Motor neuron (in vitro differentiated cells): ENCODE data around the gene SLC2A1. TPM values are rescaled to one million over a fixed set of nuclear protein-coding genes. Genes with fewer than 3 reads are reported as not detected.
"Not testable (repeated sequence)": the region's sequence is repeated elsewhere in the genome, so short reads cannot be mapped to it uniquely, and the experiment has no call there.

Source experiments
- ATAC-seq, 8 experiments: fragments of 200-7000 bp; cut with Tn5 transposase; replicated peaks in 6 of 8; 2 replicates each; pipeline ENCODE4 v1.8.0; 2021; ENCODE audit warnings: mild to moderate bottlenecking in 8 of 8, moderate library complexity in 8 of 8
- H3K27ac ChIP-seq, 2 donors: fragments of 250-450 bp; sonication (Bioruptor Pico); 2 replicates each; pipeline ENCODE4 v1.9.0; 2021; ENCODE audit warnings: antibody characterized with exemption in 2 of 2, mild to moderate bottlenecking in 2 of 2, moderate library complexity in 1 of 2
- H3K4me1 ChIP-seq, 2 donors: fragments of 250-450 bp; sonication (Bioruptor Pico); replicated peaks in 1 of 2; 2 replicates each; pipeline ENCODE4 v1.6.1; 2021; ENCODE audit warnings: antibody characterized with exemption in 2 of 2, mild to moderate bottlenecking in 2 of 2, moderate library complexity in 1 of 2
- H3K4me3 ChIP-seq, 5 donors: fragments of 250-450 bp; sonication (Bioruptor Pico); 2 replicates each; pipeline ENCODE4 v1.9.0; 2021; ENCODE audit warnings: antibody characterized with exemption in 5 of 5, mild to moderate bottlenecking in 5 of 5, moderate library complexity in 4 of 5
- WGBS, 10 experiments: fragments of 450-650 bp; shearing (Covaris generic); methylation state at CpG; one replicate each; pipeline ENCODE4 v1.0.0; 2022; 5-methylcytosine and 5-hydroxymethylcytosine counted together
- in situ Hi-C, 9 experiments: fragments of 400-800 bp; cut with MboI; loops; one replicate each; pipeline ENCODE4 v1.15.0; 2021; ENCODE audit warnings: low sequenced_read_pairs in 9 of 9, low pct_unique_long_range_greater_than_20kb in 2 of 9; ENCODE audit not compliant: unreplicated experiment in 9 of 9
- total RNA-seq, 8 experiments: library from RNA; unstranded; fragments of 300-600 nt; gene quantifications; 2 replicates each; pipeline versions ENCODE4 v1.2.3 to v1.2.4, GENCODE V29; 2022

SLC2A1 gene
- total RNA-seq, 8 experiments from 2014 or later, result 44.2 to 523 (median 315) TPM

DNA sequence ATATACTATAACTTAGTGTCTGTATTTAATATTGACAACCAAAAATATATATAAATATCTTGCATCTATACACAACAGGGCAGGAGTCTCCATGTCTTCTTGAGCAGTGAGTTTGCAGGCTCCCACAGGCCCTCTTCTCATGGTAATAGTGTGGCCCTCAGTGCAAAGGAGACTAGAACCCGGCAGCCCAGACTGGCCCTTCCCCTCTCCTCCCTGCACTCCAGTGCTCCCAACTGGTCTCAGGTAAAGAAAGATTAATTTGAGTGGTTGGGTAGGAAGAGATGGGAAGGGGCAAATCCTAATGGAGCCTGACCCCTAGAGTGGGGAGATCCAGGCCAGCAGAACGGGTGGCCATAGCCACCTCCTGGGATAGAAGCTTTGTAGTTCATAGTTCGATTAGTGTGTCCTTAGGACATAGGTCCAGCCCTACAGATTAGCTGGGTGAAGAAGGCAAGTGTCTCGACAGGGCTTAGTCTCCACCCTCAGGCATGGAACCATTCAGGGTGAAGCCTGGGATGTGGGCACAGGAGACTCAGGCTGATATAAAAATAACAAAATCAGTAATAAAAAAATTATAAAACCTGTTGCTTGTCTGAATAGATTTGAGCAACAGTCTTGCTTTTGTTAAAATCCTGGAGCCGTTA, 32.3 kb downstream of the SLC2A1 start:
- H3K27ac ChIP-seq, result no peak overlapping the region
- H3K4me3 ChIP-seq, result no peak overlapping the region
- WGBS, 10 experiments, result 58 to 100% (median 74%) methylated on average over 1 to 5 of the region's 5 CpGs; no CpG with 5 or more reads in 2 of the 10 experiments

DNA sequence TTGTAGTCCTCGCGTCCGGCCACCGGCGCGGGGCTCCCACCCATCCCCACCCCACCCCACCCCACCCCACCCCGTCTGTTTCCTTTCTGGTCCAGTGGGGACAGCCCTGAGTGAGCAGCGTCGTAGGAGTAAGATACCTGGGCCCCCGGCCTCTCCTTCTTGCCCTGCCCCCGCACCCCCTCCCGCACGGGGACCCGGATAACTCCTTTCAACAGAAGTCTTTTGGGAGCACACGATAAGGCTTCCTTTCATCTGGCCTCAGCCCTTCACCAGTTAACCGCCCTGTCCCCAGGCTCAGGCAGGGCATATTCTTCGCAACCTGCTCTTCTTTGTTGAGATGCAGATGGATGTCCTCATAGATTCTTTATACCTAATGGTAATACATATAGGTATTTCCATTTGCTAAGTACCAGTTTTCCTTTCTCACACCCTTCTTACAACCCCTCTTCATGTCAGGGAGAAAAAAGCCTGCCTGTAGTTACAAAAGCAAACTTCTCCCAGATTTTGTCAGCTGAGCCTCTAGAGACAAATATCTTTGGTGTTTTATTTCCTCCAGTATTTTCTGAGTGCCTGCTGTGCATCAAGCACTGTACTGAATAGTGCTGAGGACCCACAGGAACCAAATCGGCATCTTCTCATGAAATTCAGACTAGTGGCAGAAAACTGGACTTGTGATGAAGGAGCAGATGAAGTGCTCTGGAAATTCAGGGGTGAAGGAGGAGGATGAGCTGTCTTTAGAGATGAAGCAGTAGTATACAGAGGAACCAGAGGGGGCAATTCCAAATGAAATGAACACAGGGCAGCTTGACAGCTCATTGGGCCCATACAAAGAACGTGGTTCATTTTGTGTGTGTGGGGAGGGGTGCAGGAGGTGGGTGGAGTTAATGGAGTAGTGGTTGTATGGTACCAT, 33.6 kb downstream of the SLC2A1 start:
- ATAC-seq, result no peak
- 0 to 68% (median 22%) methylated on average over 1 to 5 of the region's 19 CpGs; no CpG with 5 or more reads in 1 of the 10 experiments for WGBS, 10 experiments
- H3K4me3 ChIP-seq, result peak overlapping the region; percentile 51 to 68 (median 52)
- H3K4me1 ChIP-seq, result peaks cover 16 to 19% of the 10 kb centered on the region in 2 donors
- in situ Hi-C loops, result loop anchor here in 5 of 9 experiments (10.0 to 25.0 kb wide), 3 partner anchors 137 to 150 kb away; no protein-coding TSS in a partner anchor
- peak overlapping the region; percentile 93 to 96 for H3K27ac ChIP-seq

More for the DNA sequence above, 32.3 kb downstream of the SLC2A1 start:
- H3K4me1 ChIP-seq, result peaks cover 18 to 19% of the 10 kb centered on the region in 2 donors
- in situ Hi-C loops, result loop anchor here in 4 of 9 experiments (10.0 kb wide), 2 partner anchors 138 to 148 kb away; no protein-coding TSS in a partner anchor
- no peak for ATAC-seq

DNA sequence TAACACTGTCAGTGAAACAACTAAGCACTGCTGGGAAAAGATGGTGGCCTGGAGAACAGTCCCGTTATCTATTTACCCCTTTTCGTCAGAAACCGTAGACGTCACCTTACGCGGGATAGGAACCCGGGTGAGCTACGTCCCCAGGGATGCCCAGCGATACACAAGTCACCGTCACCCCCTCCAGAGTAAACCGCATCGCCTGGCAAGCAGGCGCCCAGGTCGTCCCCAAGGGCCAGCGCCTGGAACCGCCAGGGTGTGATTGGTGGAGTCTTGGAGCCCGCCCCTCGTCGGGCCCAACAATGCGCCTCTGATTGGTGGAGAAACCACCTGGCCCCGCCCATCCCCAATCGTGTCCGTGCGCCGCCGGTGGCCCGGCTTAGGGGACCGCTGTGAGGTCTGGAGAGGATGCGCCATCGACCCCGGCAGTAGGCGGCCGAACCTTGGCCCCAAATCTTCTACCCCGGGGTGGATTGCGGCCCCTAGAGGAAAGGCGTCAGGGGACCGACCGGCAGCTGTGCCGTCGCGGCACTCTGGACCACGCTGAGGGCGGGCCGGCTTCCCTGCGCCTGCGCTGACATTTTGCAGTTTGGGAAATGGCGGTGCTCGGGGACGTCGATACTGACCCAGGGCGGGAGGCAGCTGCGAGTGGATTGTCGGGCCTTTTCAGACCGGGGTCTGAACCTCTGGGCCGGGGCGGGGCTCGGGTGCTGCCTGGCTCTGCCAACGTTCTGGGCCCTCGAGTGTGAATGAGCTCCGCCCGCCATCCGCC, 34.4 kb downstream of the SLC2A1 start:
- in situ Hi-C loops, result loop anchor here in 5 of 9 experiments (10.0 to 25.0 kb wide), 3 partner anchors 138 to 151 kb away; no protein-coding TSS in a partner anchor
- H3K27ac ChIP-seq, result peak overlapping the region; percentile 93 to 96
- ATAC-seq, result peak; percentile 73 to 95 (median 92)
- H3K4me3 ChIP-seq, result peak overlapping the region; percentile 51 to 68 (median 52)
- 0 to 2% (median 2%) methylated on average over 2 to 30 of the region's 62 CpGs; no CpG with 5 or more reads in 3 of the 10 experiments for WGBS, 10 experiments
- peaks cover 16 to 19% of the 10 kb centered on the region in 2 donors for H3K4me1 ChIP-seq

DNA sequence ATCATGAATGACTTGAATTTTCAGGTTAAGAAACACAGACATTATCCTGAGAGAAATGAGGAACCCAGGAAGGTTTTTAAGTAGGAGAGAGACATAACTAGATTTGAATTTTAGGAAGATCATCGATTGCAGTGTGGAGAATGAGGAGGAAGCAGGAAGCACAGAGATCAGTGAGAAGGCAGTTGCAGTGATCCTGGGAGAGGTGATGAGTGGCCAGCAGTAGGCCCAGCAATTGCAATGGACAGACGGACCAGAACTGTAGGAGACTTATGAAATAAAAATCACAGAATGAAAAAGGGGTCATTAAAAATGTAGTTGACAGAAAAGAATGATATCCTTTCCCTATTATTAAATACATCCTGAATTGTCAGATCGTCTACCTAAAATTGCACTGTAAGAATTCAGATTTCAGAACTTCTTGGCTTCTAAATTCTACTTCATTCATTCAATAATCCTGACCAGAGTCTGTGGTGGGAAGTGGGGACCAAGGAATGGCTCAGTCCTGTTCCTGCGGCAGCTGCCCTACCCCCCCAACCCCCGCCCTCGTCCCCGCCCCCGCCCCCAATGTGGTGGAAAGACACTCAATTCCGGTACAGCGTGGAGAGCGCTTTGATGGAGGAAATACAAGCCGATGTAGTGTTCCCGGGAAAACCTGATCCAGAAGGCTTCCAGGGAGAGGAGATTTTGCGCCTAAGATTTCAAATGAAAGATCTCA, 35.1 kb downstream of the SLC2A1 start:
- ATAC-seq, result no peak
- Histone ChIP-seq H3K27ac (peak overlapping the region; percentile 93 to 96), H3K4me1 (peaks cover 16 to 19% of the 10 kb centered on the region in 2 donors), H3K4me3 (peak overlapping the region; percentile 51 to 68 (median 52))
- WGBS, 10 experiments, result 5 to 83% (median 18%) methylated on average over 1 to 11 of the region's 14 CpGs; no CpG with 5 or more reads in 1 of the 10 experiments
- in situ Hi-C loops, result loop anchor here in 5 of 9 experiments (10.0 to 25.0 kb wide), 3 partner anchors 139 to 151 kb away; no protein-coding TSS in a partner anchor

DNA sequence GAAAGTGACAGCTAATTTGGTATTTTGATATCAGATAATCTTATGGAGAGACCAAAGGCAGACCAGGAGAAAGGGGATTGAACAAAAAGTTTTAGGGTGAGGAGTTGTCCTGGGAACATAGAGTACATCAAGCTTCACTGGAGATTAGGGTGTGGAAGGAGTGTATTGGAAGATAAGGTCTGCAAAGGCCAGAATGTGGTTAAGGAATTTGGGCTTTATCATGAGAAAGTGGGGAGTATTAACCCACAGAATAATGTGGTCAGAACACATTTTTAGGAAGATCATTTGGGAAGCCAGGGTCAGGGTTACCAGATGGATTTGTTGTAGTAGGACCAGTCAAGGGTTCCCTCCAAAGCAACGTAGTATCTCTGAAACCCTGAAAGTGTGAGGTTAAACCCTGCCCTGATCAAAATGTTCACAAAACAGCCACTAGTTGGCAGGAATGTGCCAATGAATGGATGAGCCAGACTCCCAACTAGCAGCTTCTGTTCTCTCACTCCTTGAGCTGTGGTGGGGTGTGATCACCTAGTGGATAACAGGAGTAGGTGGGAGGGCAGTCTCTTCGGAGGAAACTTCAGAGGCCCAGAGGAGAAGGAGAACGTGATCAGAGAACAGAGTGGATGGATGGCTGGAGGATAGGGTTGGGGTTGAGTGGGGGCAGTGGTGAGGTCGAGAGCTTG, 35.8 kb downstream of the SLC2A1 start:
- Histone ChIP-seq H3K27ac (peak overlapping the region; percentile 93 to 96), H3K4me1 (peaks cover 16 to 19% of the 10 kb centered on the region in 2 donors), H3K4me3 (peak overlapping the region in 3 of 5 donors; percentile 51 to 63 (median 52))
- ATAC-seq, result peak in 7 of 8 experiments; percentile 2 to 45 (median 10)
- in situ Hi-C loops, result loop anchor here in 5 of 9 experiments (10.0 to 25.0 kb wide), 3 partner anchors 139 to 152 kb away; no protein-coding TSS in a partner anchor
- 0 to 60% (median 26%) methylated on average over 1 to 4 of the region's 4 CpGs; no CpG with 5 or more reads in 1 of the 10 experiments for WGBS, 10 experiments

DNA sequence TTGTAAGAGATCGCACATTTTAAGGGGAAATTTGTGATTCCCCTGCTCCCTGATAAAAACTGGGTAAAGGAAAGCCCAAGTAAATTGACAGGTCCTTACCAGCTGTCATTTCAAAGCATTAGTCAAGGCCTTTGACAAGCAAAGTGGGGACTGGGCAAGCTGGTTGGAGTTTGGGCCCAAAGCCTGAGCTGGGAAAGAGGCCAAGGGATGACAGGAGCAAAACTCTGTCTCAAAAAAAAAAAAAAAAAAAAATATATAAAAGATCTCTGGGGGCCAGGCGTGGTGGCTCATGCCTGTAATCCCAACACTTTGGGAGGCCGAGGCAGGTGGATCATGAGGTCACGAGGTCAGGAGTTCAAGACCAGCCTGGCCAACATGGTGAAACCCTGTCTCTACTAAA, 36.9 kb downstream of the SLC2A1 start:
- peaks cover 16 to 19% of the 10 kb centered on the region in 2 donors for H3K4me1 ChIP-seq
- in situ Hi-C loops, result loop anchor here in 5 of 9 experiments (10.0 to 25.0 kb wide), 3 partner anchors 141 to 153 kb away; no protein-coding TSS in a partner anchor
- 67 to 100% (median 90%) methylated on average over 1 to 4 of the region's 4 CpGs; no CpG with 5 or more reads in 1 of the 10 experiments for WGBS, 10 experiments
- H3K27ac ChIP-seq, result no peak overlapping the region
- no peak overlapping the region for H3K4me3 ChIP-seq
- ATAC-seq, result no peak

DNA sequence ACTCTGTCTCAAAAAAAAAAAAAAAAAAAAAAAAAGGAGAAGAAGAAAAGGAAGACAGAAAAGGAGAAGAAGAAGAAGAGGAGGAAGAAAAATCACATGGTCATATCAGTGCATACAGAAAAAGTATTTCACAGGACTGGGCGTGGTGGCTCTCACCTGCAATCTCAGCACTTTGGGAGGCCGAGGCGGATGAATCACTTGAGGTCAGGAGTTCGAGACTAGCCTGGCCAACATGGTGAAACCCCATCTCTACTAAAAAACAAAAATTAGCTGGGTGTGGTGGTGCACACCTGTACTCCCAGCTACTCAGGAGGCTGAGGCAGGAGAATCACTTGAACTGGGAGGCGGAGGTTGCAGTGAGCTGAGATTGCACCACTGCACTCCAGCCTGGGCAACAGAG, 39.0 kb downstream of the SLC2A1 start:
- H3K27ac ChIP-seq, ATAC-seq, H3K4me1 ChIP-seq, H3K4me3 ChIP-seq: not testable (repeated sequence)
- WGBS, 10 experiments, result 61 to 100% (median 92%) methylated on average over 1 to 5 of the region's 5 CpGs
- in situ Hi-C loops, result loop anchor here in 7 of 9 experiments (10.0 to 25.0 kb wide), 3 partner anchors 143 to 155 kb away; no protein-coding TSS in a partner anchor

DNA sequence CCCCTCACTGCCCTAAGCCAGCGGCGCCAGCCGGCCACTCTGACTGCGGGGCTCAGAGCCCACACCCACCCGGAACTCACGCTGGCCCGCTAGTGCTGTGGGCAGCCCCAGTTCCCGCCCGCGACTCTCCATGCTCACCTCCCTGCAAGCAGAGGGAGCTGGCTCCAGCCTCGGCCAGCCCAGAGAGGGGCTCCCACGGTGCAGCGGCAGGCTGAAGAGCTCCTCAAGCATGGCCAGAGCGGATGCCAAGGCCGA, 41.5 kb downstream of the SLC2A1 start:
- Histone ChIP-seq H3K4me3 (no peak overlapping the region), H3K4me1 (no peaks in the 10 kb centered on the region), H3K27ac (no peak overlapping the region)
- WGBS, 10 experiments, result 46 to 100% (median 97%) methylated on average over 1 to 13 of the region's 15 CpGs
- no peak for ATAC-seq
- in situ Hi-C loops, result loop anchor here in 3 of 9 experiments (10.0 to 25.0 kb wide), 2 partner anchors 145 to 158 kb away; no protein-coding TSS in a partner anchor

DNA sequence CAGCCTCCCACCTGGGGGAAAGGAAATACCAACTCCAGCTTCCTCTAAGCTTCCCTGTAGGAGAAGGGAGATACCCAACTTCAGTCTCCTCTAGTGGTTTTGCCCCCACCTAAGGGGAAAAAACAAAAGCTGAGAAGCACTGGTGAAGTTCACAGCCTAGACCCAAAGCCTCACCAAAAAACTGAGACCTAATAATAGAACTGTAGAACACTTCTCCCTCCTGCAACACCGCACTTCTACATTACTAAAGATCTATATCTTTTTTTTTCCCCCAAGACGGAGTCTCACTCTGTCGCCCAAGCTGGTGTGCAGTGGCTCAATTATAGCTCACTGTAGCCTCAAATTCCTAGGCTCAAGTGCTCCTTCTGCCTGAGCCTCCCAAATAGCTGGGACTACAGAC, 43.2 kb downstream of the SLC2A1 start:
- Histone ChIP-seq H3K27ac (no peak overlapping the region), H3K4me3 (no peak overlapping the region), H3K4me1 (no peaks in the 10 kb centered on the region)
- WGBS, 10 experiments, result 89 to 100% (median 96%) methylated on average over 1 to 3 of the region's 3 CpGs; no CpG with 5 or more reads in 3 of the 10 experiments
- in situ Hi-C loops, result loop anchor here in 3 of 9 experiments (10.0 to 25.0 kb wide), 2 partner anchors 147 to 159 kb away; no protein-coding TSS in a partner anchor
- no peak for ATAC-seq

DNA sequence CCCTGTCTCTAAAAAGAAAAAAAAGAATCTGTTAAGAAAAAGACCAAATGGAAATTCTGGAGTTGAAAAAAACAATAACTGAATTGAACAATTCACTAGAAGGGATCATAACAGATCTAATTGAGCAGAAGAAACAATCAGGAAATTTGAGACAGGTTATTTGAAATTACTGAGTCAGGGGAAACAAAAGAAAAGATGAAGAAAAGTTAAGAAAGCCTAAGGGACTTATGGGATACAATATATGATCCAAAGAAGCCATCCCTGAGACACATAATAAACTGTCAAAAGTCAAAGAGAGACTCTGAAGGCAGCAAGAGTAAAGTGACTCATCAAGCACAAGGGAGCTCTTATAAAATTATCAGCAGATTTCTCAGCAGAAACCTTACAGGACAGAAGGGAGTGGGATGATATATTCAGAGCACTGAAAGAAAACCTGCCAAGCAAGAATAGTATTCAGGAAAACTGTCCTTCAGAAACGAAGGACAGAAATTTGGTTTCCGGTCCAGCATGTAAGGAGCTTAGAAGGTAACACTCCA, 44.5 kb downstream of the SLC2A1 start:
- H3K4me1 ChIP-seq, result no peaks in the 10 kb centered on the region
- in situ Hi-C loops, result loop anchor here in 3 of 9 experiments (10.0 to 25.0 kb wide), 2 partner anchors 148 to 161 kb away; no protein-coding TSS in a partner anchor
- no peak for ATAC-seq
- no peak overlapping the region for H3K4me3 ChIP-seq
- H3K27ac ChIP-seq, result no peak overlapping the region
- whole genome bisulfite sequencing, 10 experiments, result 30 to 100% (median 79%) methylated on average over 2 of the region's 2 CpGs
